Measurements from ENCODE around the gene DHX15.

The DHX15 gene

GRCh38 chr4:24569662-24570061 is 14.7 kb downstream of the DHX15 start:
- H3K9me3 ChIP-seq (ENCODE audit: control insufficient read depth in 5 of 5, low read length in 5 of 5), result no peaks in the 10 kb centered on the region
- H3K27ac ChIP-seq (ENCODE audit: low read depth, low read length), result no peak overlapping the region
- H3K4me3 ChIP-seq (ENCODE audit: low read depth in 1 of 5, low read length in 5 of 5), result no peak overlapping the region
- peaks cover 11 to 32% (median 14%) of the 10 kb centered on the region in 5 donors for H3K36me3 ChIP-seq (ENCODE audit: control insufficient read depth in 5 of 5, insufficient read depth in 5 of 5, low read length in 5 of 5)
- H3K9ac ChIP-seq (ENCODE audit: low read length in 5 of 5), result no peak overlapping the region
- peaks cover 0 to 31% (median 17%) of the 10 kb centered on the region in 5 donors for H3K4me1 ChIP-seq (ENCODE audit: control insufficient read depth in 5 of 5, insufficient read depth in 5 of 5, low read length in 5 of 5)
- H3K27me3 ChIP-seq (ENCODE audit: control insufficient read depth in 5 of 5, insufficient read depth in 4 of 5, low read length in 5 of 5), result no peaks in the 10 kb centered on the region

GRCh38 chr4:24568425-24568824 is 15.9 kb downstream of the DHX15 start:
- no peak overlapping the region for H3K27ac ChIP-seq (ENCODE audit: low read depth, low read length)
- H3K27me3 ChIP-seq (ENCODE audit: control insufficient read depth in 5 of 5, insufficient read depth in 4 of 5, low read length in 5 of 5), result no peaks in the 10 kb centered on the region
- H3K4me3 ChIP-seq (ENCODE audit: low read depth in 1 of 5, low read length in 5 of 5), result no peak overlapping the region
- H3K9ac ChIP-seq (ENCODE audit: low read length in 5 of 5), result no peak overlapping the region
- peaks cover 0 to 31% (median 17%) of the 10 kb centered on the region in 5 donors for H3K4me1 ChIP-seq (ENCODE audit: control insufficient read depth in 5 of 5, insufficient read depth in 5 of 5, low read length in 5 of 5)
- H3K9me3 ChIP-seq (ENCODE audit: control insufficient read depth in 5 of 5, low read length in 5 of 5), result no peaks in the 10 kb centered on the region
- peaks cover 7 to 34% (median 15%) of the 10 kb centered on the region in 5 donors for H3K36me3 ChIP-seq (ENCODE audit: control insufficient read depth in 5 of 5, insufficient read depth in 5 of 5, low read length in 5 of 5)

- H3K4me3 ChIP-seq (ENCODE audit: low read depth in 1 of 5, low read length in 5 of 5), result no peak overlapping the region
- peaks cover 4 to 18% (median 8%) of the 10 kb centered on the region in 5 donors for H3K36me3 ChIP-seq (ENCODE audit: control insufficient read depth in 5 of 5, insufficient read depth in 5 of 5, low read length in 5 of 5)
- no peak overlapping the region for H3K27ac ChIP-seq (ENCODE audit: low read depth, low read length)
Observed at GRCh38 chr4:24565054-24565453, 19.3 kb downstream of the DHX15 start.

GRCh38 chr4:24564488-24564887 is 19.9 kb downstream of the DHX15 start:
- no peak overlapping the region for H3K27ac ChIP-seq (ENCODE audit: low read depth, low read length)
- no peak overlapping the region for H3K9ac ChIP-seq (ENCODE audit: low read length in 5 of 5)
- peaks cover 0 to 19% (median 8%) of the 10 kb centered on the region in 5 donors for H3K4me1 ChIP-seq (ENCODE audit: control insufficient read depth in 5 of 5, insufficient read depth in 5 of 5, low read length in 5 of 5)
- H3K9me3 ChIP-seq (ENCODE audit: control insufficient read depth in 5 of 5, low read length in 5 of 5), result peaks cover 0 to 3% (median 0%) of the 10 kb centered on the region in 5 donors
- H3K36me3 ChIP-seq (ENCODE audit: control insufficient read depth in 5 of 5, insufficient read depth in 5 of 5, low read length in 5 of 5), result peaks cover 0 to 13% (median 6%) of the 10 kb centered on the region in 5 donors
- no peaks in the 10 kb centered on the region for H3K27me3 ChIP-seq (ENCODE audit: control insufficient read depth in 5 of 5, insufficient read depth in 4 of 5, low read length in 5 of 5)
- H3K4me3 ChIP-seq (ENCODE audit: low read depth in 1 of 5, low read length in 5 of 5), result no peak overlapping the region

More at GRCh38 chr4:24565054-24565453, 19.3 kb downstream of the DHX15 start:
- peaks cover 0 to 3% (median 0%) of the 10 kb centered on the region in 5 donors for H3K9me3 ChIP-seq (ENCODE audit: control insufficient read depth in 5 of 5, low read length in 5 of 5)
- no peak overlapping the region for H3K9ac ChIP-seq (ENCODE audit: low read length in 5 of 5)
- no peaks in the 10 kb centered on the region for H3K27me3 ChIP-seq (ENCODE audit: control insufficient read depth in 5 of 5, insufficient read depth in 4 of 5, low read length in 5 of 5)
- peaks cover 0 to 14% (median 9%) of the 10 kb centered on the region in 5 donors for H3K4me1 ChIP-seq (ENCODE audit: control insufficient read depth in 5 of 5, insufficient read depth in 5 of 5, low read length in 5 of 5)

GRCh38 chr4:24561438-24562139 is 22.8 kb downstream of the DHX15 start:
- Histone ChIP-seq H3K4me1 (ENCODE audit: control insufficient read depth in 5 of 5, insufficient read depth in 5 of 5, low read length in 5 of 5) (peaks cover 0 to 17% (median 8%) of the 10 kb centered on the region in 5 donors), H3K4me3 (ENCODE audit: low read depth in 1 of 5, low read length in 5 of 5) (no peak overlapping the region), H3K27me3 (ENCODE audit: control insufficient read depth in 5 of 5, insufficient read depth in 4 of 5, low read length in 5 of 5) (no peaks in the 10 kb centered on the region), H3K9me3 (ENCODE audit: control insufficient read depth in 5 of 5, low read length in 5 of 5) (peaks cover 0 to 3% (median 0%) of the 10 kb centered on the region in 5 donors), H3K36me3 (ENCODE audit: control insufficient read depth in 5 of 5, insufficient read depth in 5 of 5, low read length in 5 of 5) (peaks cover 0 to 13% (median 6%) of the 10 kb centered on the region in 5 donors), H3K9ac (ENCODE audit: low read length in 5 of 5) (no peak overlapping the region), H3K27ac (ENCODE audit: low read depth, low read length) (no peak overlapping the region)

- Histone ChIP-seq H3K27me3 (ENCODE audit: control insufficient read depth in 5 of 5, insufficient read depth in 4 of 5, low read length in 5 of 5) (no peaks in the 10 kb centered on the region), H3K4me1 (ENCODE audit: control insufficient read depth in 5 of 5, insufficient read depth in 5 of 5, low read length in 5 of 5) (peaks cover 0 to 17% (median 8%) of the 10 kb centered on the region in 5 donors), H3K4me3 (ENCODE audit: low read depth in 1 of 5, low read length in 5 of 5) (no peak overlapping the region), H3K36me3 (ENCODE audit: control insufficient read depth in 5 of 5, insufficient read depth in 5 of 5, low read length in 5 of 5) (peaks cover 0 to 13% (median 6%) of the 10 kb centered on the region in 5 donors), H3K27ac (ENCODE audit: low read depth, low read length) (no peak overlapping the region), H3K9me3 (ENCODE audit: control insufficient read depth in 5 of 5, low read length in 5 of 5) (peaks cover 0 to 3% (median 0%) of the 10 kb centered on the region in 5 donors), H3K9ac (ENCODE audit: low read length in 5 of 5) (no peak overlapping the region)
Observed at GRCh38 chr4:24560868-24561368, 23.4 kb downstream of the DHX15 start.

- Histone ChIP-seq H3K27me3 (ENCODE audit: control insufficient read depth in 5 of 5, insufficient read depth in 4 of 5, low read length in 5 of 5) (no peaks in the 10 kb centered on the region), H3K27ac (ENCODE audit: low read depth, low read length) (no peak overlapping the region), H3K9ac (ENCODE audit: low read length in 5 of 5) (no peak overlapping the region), H3K9me3 (ENCODE audit: control insufficient read depth in 5 of 5, low read length in 5 of 5) (peaks cover 0 to 3% (median 0%) of the 10 kb centered on the region in 5 donors), H3K4me3 (ENCODE audit: low read depth in 1 of 5, low read length in 5 of 5) (no peak overlapping the region), H3K36me3 (ENCODE audit: control insufficient read depth in 5 of 5, insufficient read depth in 5 of 5, low read length in 5 of 5) (peaks cover 0 to 12% (median 8%) of the 10 kb centered on the region in 5 donors), H3K4me1 (ENCODE audit: control insufficient read depth in 5 of 5, insufficient read depth in 5 of 5, low read length in 5 of 5) (peaks cover 0 to 17% (median 5%) of the 10 kb centered on the region in 5 donors)
Observed at GRCh38 chr4:24559889-24560288, 24.5 kb downstream of the DHX15 start.

GRCh38 chr4:24559032-24559821 is 25.1 kb downstream of the DHX15 start:
- peaks cover 0 to 14% (median 9%) of the 10 kb centered on the region in 5 donors for H3K36me3 ChIP-seq (ENCODE audit: control insufficient read depth in 5 of 5, insufficient read depth in 5 of 5, low read length in 5 of 5)
- H3K4me1 ChIP-seq (ENCODE audit: control insufficient read depth in 5 of 5, insufficient read depth in 5 of 5, low read length in 5 of 5), result peaks cover 0 to 17% (median 5%) of the 10 kb centered on the region in 5 donors
- H3K9ac ChIP-seq (ENCODE audit: low read length in 5 of 5), result no peak overlapping the region
- peaks cover 0 to 3% (median 0%) of the 10 kb centered on the region in 5 donors for H3K9me3 ChIP-seq (ENCODE audit: control insufficient read depth in 5 of 5, low read length in 5 of 5)
- no peak overlapping the region for H3K27ac ChIP-seq (ENCODE audit: low read depth, low read length)
- no peaks in the 10 kb centered on the region for H3K27me3 ChIP-seq (ENCODE audit: control insufficient read depth in 5 of 5, insufficient read depth in 4 of 5, low read length in 5 of 5)
- no peak overlapping the region for H3K4me3 ChIP-seq (ENCODE audit: low read depth in 1 of 5, low read length in 5 of 5)

GRCh38 chr4:24557026-24558025 is 27.0 kb downstream of the DHX15 start:
- H3K36me3 ChIP-seq (ENCODE audit: control insufficient read depth in 5 of 5, insufficient read depth in 5 of 5, low read length in 5 of 5), result peaks cover 0 to 15% (median 10%) of the 10 kb centered on the region in 5 donors
- no peak overlapping the region for H3K9ac ChIP-seq (ENCODE audit: low read length in 5 of 5)
- H3K4me1 ChIP-seq (ENCODE audit: control insufficient read depth in 5 of 5, insufficient read depth in 5 of 5, low read length in 5 of 5), result peaks cover 0 to 21% (median 5%) of the 10 kb centered on the region in 5 donors
- no peak overlapping the region for H3K27ac ChIP-seq (ENCODE audit: low read depth, low read length)
- H3K4me3 ChIP-seq (ENCODE audit: low read depth in 1 of 5, low read length in 5 of 5), result no peak overlapping the region
- peaks cover 0 to 3% (median 0%) of the 10 kb centered on the region in 5 donors for H3K9me3 ChIP-seq (ENCODE audit: control insufficient read depth in 5 of 5, low read length in 5 of 5)
- H3K27me3 ChIP-seq (ENCODE audit: control insufficient read depth in 5 of 5, insufficient read depth in 4 of 5, low read length in 5 of 5), result no peaks in the 10 kb centered on the region
